ENCODE measurements around the gene CES3.

DNA sequence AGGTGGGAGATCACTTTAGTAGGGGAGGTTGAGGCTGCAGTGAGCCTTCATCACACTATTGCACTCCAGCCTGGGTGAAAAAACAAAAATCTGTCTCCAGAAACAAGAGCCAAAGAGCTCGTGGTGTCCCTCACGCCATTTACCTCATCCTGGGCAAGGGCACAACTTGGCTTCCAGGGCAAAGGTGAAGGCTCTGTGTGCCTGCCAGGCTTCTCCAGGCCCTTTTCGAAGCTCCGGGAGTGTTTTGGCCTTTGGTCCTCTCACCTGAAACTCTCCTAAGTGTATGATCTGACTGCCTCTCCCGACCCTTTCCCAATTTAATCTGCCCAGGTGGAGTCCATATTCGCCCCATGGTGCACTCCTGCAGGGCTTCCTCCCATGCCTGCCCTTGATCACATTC lies 11.6 kb upstream of the CES3 start:
- TF ChIP-seq POLR2A (IDR thresholded peaks at IDR 0.05), result no peak
- TF ChIP-seq, protein P1, sequence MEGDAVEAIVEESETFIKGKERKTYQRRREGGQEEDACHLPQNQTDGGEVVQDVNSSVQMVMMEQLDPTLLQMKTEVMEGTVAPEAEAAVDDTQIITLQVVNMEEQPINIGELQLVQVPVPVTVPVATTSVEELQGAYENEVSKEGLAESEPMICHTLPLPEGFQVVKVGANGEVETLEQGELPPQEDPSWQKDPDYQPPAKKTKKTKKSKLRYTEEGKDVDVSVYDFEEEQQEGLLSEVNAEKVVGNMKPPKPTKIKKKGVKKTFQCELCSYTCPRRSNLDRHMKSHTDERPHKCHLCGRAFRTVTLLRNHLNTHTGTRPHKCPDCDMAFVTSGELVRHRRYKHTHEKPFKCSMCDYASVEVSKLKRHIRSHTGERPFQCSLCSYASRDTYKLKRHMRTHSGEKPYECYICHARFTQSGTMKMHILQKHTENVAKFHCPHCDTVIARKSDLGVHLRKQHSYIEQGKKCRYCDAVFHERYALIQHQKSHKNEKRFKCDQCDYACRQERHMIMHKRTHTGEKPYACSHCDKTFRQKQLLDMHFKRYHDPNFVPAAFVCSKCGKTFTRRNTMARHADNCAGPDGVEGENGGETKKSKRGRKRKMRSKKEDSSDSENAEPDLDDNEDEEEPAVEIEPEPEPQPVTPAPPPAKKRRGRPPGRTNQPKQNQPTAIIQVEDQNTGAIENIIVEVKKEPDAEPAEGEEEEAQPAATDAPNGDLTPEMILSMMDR (IDR thresholded peaks at IDR 0.05), result no peak
